K562 (cell line): ENCODE data around the gene ERO1B. TPM values are rescaled to one million over a fixed set of nuclear protein-coding genes. Genes with fewer than 3 reads are reported as not detected.

Experiments used
- ATF1 ChIP-seq, 2 experiments: fragments of 450-650 bp in 1 of 2; IDR thresholded peaks; 2 replicates each; pipeline ENCODE4 v1.6.1; 2016; ENCODE audit warnings: missing compliant biosample characterization in 1 of 2, missing genetic modification characterization in 1 of 2
- CHD1 ChIP-seq: fragments of 200-600 bp; sonication (generic); IDR thresholded peaks from one replicate; pipeline ENCODE4 v1.6.1; 2012; ENCODE audit warnings: mild to moderate bottlenecking, moderate library complexity, low read length, inconsistent platforms
- E2F4 ChIP-seq: sonication (generic); formaldehyde crosslinking; IDR thresholded peaks from 2 replicates; pipeline ENCODE4 v1.8.0; 2022; ENCODE audit warnings: mild to moderate bottlenecking, low read depth, missing genetic modification reagents
- ESRRA ChIP-seq: fragments of 450-650 bp; IDR thresholded peaks from 2 replicates; pipeline ENCODE4 v1.6.1; 2014; ENCODE audit warnings: low read depth, mild to moderate bottlenecking, moderate library complexity, borderline replicate concordance
- ETV5 ChIP-seq: sonication (generic); formaldehyde crosslinking; IDR thresholded peaks from 2 replicates; pipeline ENCODE4 v1.4.0; 2020; ENCODE audit warnings: low read depth, mild to moderate bottlenecking, missing genetic modification reagents
- GATAD2B ChIP-seq: fragments of 450-650 bp; IDR thresholded peaks from 2 replicates; pipeline ENCODE4 v1.6.1; 2017; ENCODE audit warnings: mild to moderate bottlenecking, borderline replicate concordance
- KAT8 ChIP-seq: fragments of 450-650 bp; IDR thresholded peaks from 2 replicates; pipeline ENCODE4 v1.6.1; 2016; ENCODE audit warnings: low read depth, mild to moderate bottlenecking
- MCM2 ChIP-seq: fragments of 450-650 bp; IDR thresholded peaks from 2 replicates; pipeline ENCODE4 v1.6.1; 2017; ENCODE audit warnings: low read depth, mild to moderate bottlenecking
- MCM5 ChIP-seq: fragments of 450-650 bp; IDR thresholded peaks from 2 replicates; pipeline ENCODE4 v1.6.1; 2016; ENCODE audit warnings: low read depth
- NFE2L1 ChIP-seq: fragments of 450-650 bp; IDR thresholded peaks from 2 replicates; pipeline ENCODE4 v1.6.1; 2016; ENCODE audit warnings: missing genetic modification characterization, low read depth, mild to moderate bottlenecking, missing compliant biosample characterization, moderate library complexity, borderline replicate concordance
- POLR3G ChIP-seq: IDR thresholded peaks from 2 replicates; pipeline ENCODE4 v1.6.1; 2011; ENCODE audit not compliant: insufficient read length, insufficient replicate concordance; ENCODE audit errors: extremely low read depth
- RBM14 ChIP-seq: fragments of 200-400 bp; formaldehyde crosslinking; IDR thresholded peaks from 2 replicates; pipeline ENCODE4 v1.6.1; 2018; ENCODE audit warnings: low read depth, mild to moderate bottlenecking, low read length, moderate library complexity, borderline replicate concordance; ENCODE audit not compliant: insufficient read depth
- SETDB1 ChIP-seq: IDR thresholded peaks from one replicate; pipeline ENCODE4 v1.6.1; 2012; ENCODE audit warnings: low read length, control low read depth, inconsistent platforms
- TRIM24 ChIP-seq, 2 experiments: fragments of 450-650 bp; IDR thresholded peaks; 2 replicates each; pipeline ENCODE4 v1.6.1; 2016
- ZBTB1 ChIP-seq: sonication (generic); formaldehyde crosslinking; IDR thresholded peaks from 2 replicates; pipeline ENCODE4 v1.8.1; 2023; ENCODE audit warnings: missing genetic modification reagents, low read depth, mild to moderate bottlenecking, borderline replicate concordance
- ZBTB49 ChIP-seq: sonication (generic); formaldehyde crosslinking; IDR thresholded peaks from 2 replicates; pipeline ENCODE4 v1.8.0; 2022; ENCODE audit warnings: missing genetic modification reagents, mild to moderate bottlenecking, borderline replicate concordance
- ZC3H4 ChIP-seq: sonication (generic); formaldehyde crosslinking; IDR thresholded peaks from 2 replicates; pipeline ENCODE4 v1.9.0; 2021; ENCODE audit warnings: missing genetic modification reagents, borderline replicate concordance
- ZFX ChIP-seq: sonication (generic); formaldehyde crosslinking; IDR thresholded peaks from 2 replicates; pipeline ENCODE4 v1.8.0; 2022; ENCODE audit warnings: mild to moderate bottlenecking, missing genetic modification reagents, moderate library complexity
- ZNF12 ChIP-seq: sonication (generic); formaldehyde crosslinking; IDR thresholded peaks from 2 replicates; pipeline ENCODE4 v1.4.0; 2020; ENCODE audit warnings: mild to moderate bottlenecking, missing genetic modification reagents
- ZNF143 ChIP-seq: sonication (generic); formaldehyde crosslinking; IDR thresholded peaks from 2 replicates; pipeline ENCODE4 v1.9.0; 2022; ENCODE audit warnings: mild to moderate bottlenecking, missing genetic modification reagents
- ZNF146 ChIP-seq: IDR thresholded peaks from one replicate; pipeline ENCODE4 v1.6.1; 2018; ENCODE audit warnings: missing compliant biosample characterization; ENCODE audit not compliant: unreplicated experiment
- ZNF263 ChIP-seq: sonication (generic); formaldehyde crosslinking; IDR thresholded peaks from 2 replicates; pipeline ENCODE4 v1.8.0; 2022; ENCODE audit warnings: mild to moderate bottlenecking, missing genetic modification reagents, borderline replicate concordance
- ZNF431 ChIP-seq: sonication (generic); formaldehyde crosslinking; IDR thresholded peaks from 2 replicates; pipeline ENCODE4 v1.8.0; 2022; ENCODE audit warnings: mild to moderate bottlenecking, missing genetic modification reagents
- ZNF717 ChIP-seq: fragments of 250-450 bp; sonication (Bioruptor Pico); IDR thresholded peaks from 2 replicates; pipeline ENCODE4 v1.5.0; 2021
- ZNF780A ChIP-seq: fragments of 250-450 bp; sonication (Bioruptor Pico); IDR thresholded peaks from 2 replicates; pipeline ENCODE4 v1.5.0; 2021; ENCODE audit warnings: mild to moderate bottlenecking
- polyA plus RNA-seq, 8 experiments: library from polyadenylated mRNA; depleted of rRNA in 4 of 8; stranded (reverse) in 5 of 8; unstranded in 3 of 8; fragments of >200 nt; fragmentation: Nextera tagmentation in 2 of 8; fragmentation: Illumina TruSeq in 1 of 8; extraction: Ambion mirVana in 2 of 8; extraction: Trizol in 1 of 8; gene quantifications; 2 replicates each; pipeline versions ENCODE4 v1.2.1 to v1.2.3, GENCODE V29; 2011 to 2014; ENCODE audit warnings: inconsistent platforms in 1 of 8, missing spikeins in 1 of 8
- total RNA-seq, 7 experiments: library from RNA; depleted of rRNA in 6 of 7; stranded (reverse); fragments of >200 nt in 6 of 7; fragmentation: Illumina TruSeq in 2 of 7; extraction: Trizol in 2 of 7; gene quantifications; 2 replicates each; pipeline versions ENCODE4 v1.2.1 to v1.2.3, GENCODE V29; 2011 to 2021; ENCODE audit warnings: low replicate concordance in 1 of 7
- TF ChIP-seq, protein P1 (sequence below), 2 experiments: fragments of 250-450 bp in 1 of 2; fragments of 450-650 bp in 1 of 2; sonication (Bioruptor Pico) in 1 of 2; IDR thresholded peaks; 2 replicates each; pipeline versions ENCODE4 v1.6.1 to v1.8.0; 2016 to 2021; ENCODE audit warnings: mild to moderate bottlenecking in 2 of 2, moderate library complexity in 2 of 2, missing compliant biosample characterization in 1 of 2, missing genetic modification characterization in 1 of 2

ERO1B gene
- total and polyA plus RNA-seq, 9 of the 15 experiments (the other 6 are each of a cell fraction or from before 2014, with no cell fraction given), result 0.59 to 6.4 (median 4.2) TPM

- 0 out of 2 replicates have a peak, but pooled peaks have one; percentile 50 for TF ChIP-seq ETV5 (CRISPR knock-in tag)
- TF ChIP-seq ZNF780A (CRISPR knock-in tag), result no peak
- 0 out of 2 replicates have a peak, but pooled peaks have one; percentile 32 for TF ChIP-seq ZBTB49 (CRISPR knock-in tag)
- TF ChIP-seq MCM5, result no peak
- peak; percentile 89 for TF ChIP-seq ZNF143 (CRISPR knock-in tag)
- no peak for TF ChIP-seq CHD1
- TF ChIP-seq ZC3H4 (CRISPR knock-in tag), result no peak
- TF ChIP-seq ZFX (CRISPR knock-in tag), result peak; percentile 86
- TF ChIP-seq E2F4 (CRISPR knock-in tag), result no peak
- TF ChIP-seq, protein P1, sequence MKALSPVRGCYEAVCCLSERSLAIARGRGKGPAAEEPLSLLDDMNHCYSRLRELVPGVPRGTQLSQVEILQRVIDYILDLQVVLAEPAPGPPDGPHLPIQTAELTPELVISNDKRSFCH (CRISPR knock-in tag; IDR thresholded peaks at IDR 0.05), result no peak
- TF ChIP-seq, protein P1 (tag; IDR thresholded peaks at IDR 0.05), result no peak; the same call in 1 of the 2 replicates
- 0 out of 2 replicates have a peak, but pooled peaks have one; percentile 58 for TF ChIP-seq RBM14
- TF ChIP-seq ZBTB1 (CRISPR knock-in tag), result no peak
- TF ChIP-seq POLR3G, result no peak
- no peak for TF ChIP-seq TRIM24 (IDR thresholded peaks at IDR 0.05)
- no peak for TF ChIP-seq ATF1 (CRISPR knock-in tag; IDR thresholded peaks at IDR 0.05)
- peak; percentile 77 for TF ChIP-seq ATF1 (tag; IDR thresholded peaks at IDR 0.05)
- no peak for TF ChIP-seq ZNF263 (CRISPR knock-in tag)
- no peak for TF ChIP-seq KAT8
- TF ChIP-seq ESRRA, result no peak; the same call in 1 of the 2 replicates
- TF ChIP-seq MCM2, result no peak
- no peak for TF ChIP-seq ZNF717
- no peak for TF ChIP-seq ZNF12
- no peak for TF ChIP-seq SETDB1
- TF ChIP-seq NFE2L1 (tag), result no peak
- TF ChIP-seq ZNF431 (CRISPR knock-in tag), result no peak
- TF ChIP-seq GATAD2B, result no peak
- TF ChIP-seq ZNF146 (CRISPR knock-in tag), result no peak
Observed at GRCh38 chr1:236281654-236282424, at the start of gene ERO1B (continued).
